ENCODE measurements around the gene SIDT2. TPM values are rescaled to one million over a fixed set of nuclear protein-coding genes. Genes with fewer than 3 reads are reported as not detected.

SIDT2 gene
- total and polyA plus RNA-seq, 2 of the 4 experiments (the other 2 are of a cell fraction) = 7.3 to 30.3 TPM

DNA sequence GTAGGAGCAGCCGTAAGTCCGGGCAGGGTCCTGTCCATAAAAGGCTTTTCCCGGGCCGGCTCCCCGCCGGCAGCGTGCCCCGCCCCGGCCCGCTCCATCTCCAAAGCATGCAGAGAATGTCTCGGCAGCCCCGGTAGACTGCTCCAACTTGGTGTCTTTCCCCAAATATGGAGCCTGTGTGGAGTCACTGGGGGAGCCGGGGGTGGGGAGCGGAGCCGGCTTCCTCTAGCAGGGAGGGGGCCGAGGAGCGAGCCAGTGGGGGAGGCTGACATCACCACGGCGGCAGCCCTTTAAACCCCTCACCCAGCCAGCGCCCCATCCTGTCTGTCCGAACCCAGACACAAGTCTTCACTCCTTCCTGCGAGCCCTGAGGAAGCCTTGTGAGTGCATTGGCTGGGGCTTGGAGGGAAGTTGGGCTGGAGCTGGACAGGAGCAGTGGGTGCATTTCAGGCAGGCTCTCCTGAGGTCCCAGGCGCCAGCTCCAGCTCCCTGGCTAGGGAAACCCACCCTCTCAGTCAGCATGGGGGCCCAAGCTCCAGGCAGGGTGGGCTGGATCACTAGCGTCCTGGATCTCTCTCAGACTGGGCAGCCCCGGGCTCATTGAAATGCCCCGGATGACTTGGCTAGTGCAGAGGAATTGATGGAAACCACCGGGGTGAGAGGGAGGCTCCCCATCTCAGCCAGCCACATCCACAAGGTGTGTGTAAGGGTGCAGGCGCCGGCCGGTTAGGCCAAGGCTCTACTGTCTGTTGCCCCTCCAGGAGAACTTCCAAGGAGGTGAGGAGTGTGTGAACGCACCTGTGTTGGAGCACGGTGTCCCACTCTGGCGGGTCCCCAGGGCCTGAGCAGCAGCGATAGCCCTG lies 20.7 kb downstream of the SIDT2 start, which contains the start of gene TAGLN:
TAGLN (plus strand) TSS at position 318 of the 863 bp plus-strand sequence. CDS start 3,644 bp downstream, outside the sequence.
- BruUV-seq (replicated peaks) = TSS peak; percentile 64
- Histone ChIP-seq H3K56ac (ENCODE audit: extremely low read depth, insufficient read depth, low read length) (peak within 1 kb of the TSS; percentile 99), H2BK15ac (ENCODE audit: low read depth, low read length) (peak within 1 kb of the TSS; percentile 100), H3K4me3 (ENCODE audit: insufficient read depth, low read depth, low read length) (peak within 1 kb of the TSS; percentile 49), H3K9ac (ENCODE audit: low read depth, low read length) (peak within 1 kb of the TSS; percentile 96), H3K27ac (ENCODE audit: insufficient read depth, low read length) (peak within 1 kb of the TSS; percentile 98), H3K23ac (ENCODE audit: low read depth, low read length) (peak within 1 kb of the TSS; percentile 99), H2BK120ac (ENCODE audit: low read depth, low read length) (peak within 1 kb of the TSS; percentile 100), H3K27me3 (ENCODE audit: control insufficient read depth, insufficient read depth, low read length) (no peaks in the 10 kb centered on the region), H3K9me3 (ENCODE audit: control insufficient read depth, insufficient read depth, low read length) (no peaks in the 10 kb centered on the region), H2BK5ac (ENCODE audit: low read depth, low read length, poor library complexity, severe bottlenecking) (peak within 1 kb of the TSS; percentile 95), H4K91ac (ENCODE audit: insufficient read depth, low read depth, low read length) (peak within 1 kb of the TSS; percentile 100), H3K9me1 (ENCODE audit: insufficient read depth, low read length) (peaks cover 28% of the 10 kb centered on the region), H3K14ac (replicated peaks; ENCODE audit: low read depth, low read length) (peak within 1 kb of the TSS; percentile 100), H3K4me1 (ENCODE audit: control insufficient read depth, insufficient read depth, low read length) (peaks cover 40% of the 10 kb centered on the region), H2AK9ac (replicated peaks; ENCODE audit: low read depth, low read length, poor library complexity) (peak within 1 kb of the TSS; percentile 100), H2AK5ac (ENCODE audit: low read depth, low read length) (peak within 1 kb of the TSS; percentile 100), H2AFZ (replicated peaks; ENCODE audit: low read length, poor library complexity) (peak within 1 kb of the TSS; percentile 84), H4K20me1 (ENCODE audit: insufficient read depth, low read length) (peaks cover 47% of the 10 kb centered on the region), H2BK20ac (ENCODE audit: low read depth, low read length) (peak within 1 kb of the TSS; percentile 92), H3K18ac (ENCODE audit: low read depth, low read length) (peak within 1 kb of the TSS; percentile 96), H4K5ac (ENCODE audit: low read depth, low read length) (peak within 1 kb of the TSS; percentile 94), H3K4ac (ENCODE audit: low read depth, low read length) (peak within 1 kb of the TSS; percentile 100), H4K8ac (ENCODE audit: low read depth in 2 of 2, low read length in 2 of 2) (peak within 1 kb of the TSS; percentile 99), H3K36me3 (ENCODE audit: control insufficient read depth, insufficient read depth, low read length) (peaks cover 39% of the 10 kb centered on the region), H3K4me2 (ENCODE audit: low read depth, low read length) (peak within 1 kb of the TSS; percentile 81), H3K79me1 (ENCODE audit: low read depth in 1 of 2, low read length in 2 of 2) (peaks cover 20 to 58% of the 10 kb centered on the region in 2 experiments)
- ATAC-seq (ENCODE audit: low read depth) (peak; percentile 75), DNase-seq (peak; percentile 94)
- WGBS, 2 experiments (ENCODE audit: extremely low coverage in 2 of 2, insufficient read length in 1 of 2) = 0% methylated on average over 3 of the region's 34 CpGs; no CpG with 5 or more reads in 1 of the 2 experiments
- intact Hi-C loops (cut with micrococcal nuclease) = loop anchor here (2.0 kb wide), 1 partner anchor 28 kb away; no protein-coding TSS in a partner anchor
- ChIA-PET POLR2A (ENCODE audit: unreplicated experiment) (interaction anchor here (1.0 to 2.2 kb wide), 4 partner anchors 13 to 21 kb away, joined by 3 to 11 read pairs (median 4); partner anchors contain the start of gene SIDT2), CTCF (interaction anchor here (1.0 kb wide), 1 partner anchor 28 kb away, joined by 3 read pairs; no protein-coding TSS in a partner anchor)
- in situ Hi-C loops (cut with MboI; ENCODE audit: low sequenced_read_pairs) = no loop called here
- dilution Hi-C loops (cut with HindIII; ENCODE audit: low sequenced_read_pairs, unreplicated experiment) = no loop called here
- TF ChIP-seq POLR2A (IDR thresholded peaks at IDR 0.05; ENCODE audit: low read depth, low read length) (peak; percentile 98), CEBPB (IDR thresholded peaks at IDR 0.05; ENCODE audit: low read depth, low read length) (0 out of 2 replicates have a peak, but pooled peaks have one; percentile 4), MAZ (IDR thresholded peaks at IDR 0.05; ENCODE audit: borderline replicate concordance, low read depth, low read length) (peak; percentile 100), RCOR1 (IDR thresholded peaks at IDR 0.05; ENCODE audit: insufficient replicate concordance, low read length) (peak; percentile 45), RAD21 (IDR thresholded peaks at IDR 0.05; ENCODE audit: low read length) (0 out of 2 replicates have a peak, but pooled peaks have one; percentile 2), BHLHE40 (IDR thresholded peaks at IDR 0.05; ENCODE audit: low read depth, low read length) (peak; percentile 32; the same call in 1 of the 2 replicates), RFX5 (IDR thresholded peaks at IDR 0.05; ENCODE audit: low read depth, low read length) (no peak), MXI1 (IDR thresholded peaks at IDR 0.05; ENCODE audit: borderline replicate concordance, low read depth, low read length) (peak; percentile 64; the same call in 1 of the 2 replicates)
- TF ChIP-seq, protein P1, sequence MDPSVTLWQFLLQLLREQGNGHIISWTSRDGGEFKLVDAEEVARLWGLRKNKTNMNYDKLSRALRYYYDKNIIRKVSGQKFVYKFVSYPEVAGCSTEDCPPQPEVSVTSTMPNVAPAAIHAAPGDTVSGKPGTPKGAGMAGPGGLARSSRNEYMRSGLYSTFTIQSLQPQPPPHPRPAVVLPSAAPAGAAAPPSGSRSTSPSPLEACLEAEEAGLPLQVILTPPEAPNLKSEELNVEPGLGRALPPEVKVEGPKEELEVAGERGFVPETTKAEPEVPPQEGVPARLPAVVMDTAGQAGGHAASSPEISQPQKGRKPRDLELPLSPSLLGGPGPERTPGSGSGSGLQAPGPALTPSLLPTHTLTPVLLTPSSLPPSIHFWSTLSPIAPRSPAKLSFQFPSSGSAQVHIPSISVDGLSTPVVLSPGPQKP (IDR thresholded peaks at IDR 0.05; ENCODE audit: borderline replicate concordance, low read depth, low read length) = no peak
- TF ChIP-seq, protein P2, sequence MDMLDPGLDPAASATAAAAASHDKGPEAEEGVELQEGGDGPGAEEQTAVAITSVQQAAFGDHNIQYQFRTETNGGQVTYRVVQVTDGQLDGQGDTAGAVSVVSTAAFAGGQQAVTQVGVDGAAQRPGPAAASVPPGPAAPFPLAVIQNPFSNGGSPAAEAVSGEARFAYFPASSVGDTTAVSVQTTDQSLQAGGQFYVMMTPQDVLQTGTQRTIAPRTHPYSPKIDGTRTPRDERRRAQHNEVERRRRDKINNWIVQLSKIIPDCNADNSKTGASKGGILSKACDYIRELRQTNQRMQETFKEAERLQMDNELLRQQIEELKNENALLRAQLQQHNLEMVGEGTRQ (IDR thresholded peaks at IDR 0.05; ENCODE audit: low read depth, low read length) = no peak
- TF ChIP-seq, protein P3, sequence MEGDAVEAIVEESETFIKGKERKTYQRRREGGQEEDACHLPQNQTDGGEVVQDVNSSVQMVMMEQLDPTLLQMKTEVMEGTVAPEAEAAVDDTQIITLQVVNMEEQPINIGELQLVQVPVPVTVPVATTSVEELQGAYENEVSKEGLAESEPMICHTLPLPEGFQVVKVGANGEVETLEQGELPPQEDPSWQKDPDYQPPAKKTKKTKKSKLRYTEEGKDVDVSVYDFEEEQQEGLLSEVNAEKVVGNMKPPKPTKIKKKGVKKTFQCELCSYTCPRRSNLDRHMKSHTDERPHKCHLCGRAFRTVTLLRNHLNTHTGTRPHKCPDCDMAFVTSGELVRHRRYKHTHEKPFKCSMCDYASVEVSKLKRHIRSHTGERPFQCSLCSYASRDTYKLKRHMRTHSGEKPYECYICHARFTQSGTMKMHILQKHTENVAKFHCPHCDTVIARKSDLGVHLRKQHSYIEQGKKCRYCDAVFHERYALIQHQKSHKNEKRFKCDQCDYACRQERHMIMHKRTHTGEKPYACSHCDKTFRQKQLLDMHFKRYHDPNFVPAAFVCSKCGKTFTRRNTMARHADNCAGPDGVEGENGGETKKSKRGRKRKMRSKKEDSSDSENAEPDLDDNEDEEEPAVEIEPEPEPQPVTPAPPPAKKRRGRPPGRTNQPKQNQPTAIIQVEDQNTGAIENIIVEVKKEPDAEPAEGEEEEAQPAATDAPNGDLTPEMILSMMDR (conservative IDR thresholded peaks at IDR 0.05; ENCODE audit: low read depth, low read length) = no peak
